Body of pancreas (tissue), 4 donors: ENCODE results near the gene KCTD5.

Source experiments
- POLR2A ChIP-seq, 3 donors: fragments of 450-650 bp; IDR thresholded peaks; one replicate each; pipeline ENCODE4 v1.6.1; 2016; ENCODE audit warnings: antibody characterized with exemption in 3 of 3, mild to moderate bottlenecking in 2 of 3
- TF ChIP-seq, protein P1 (sequence below), 7 experiments: fragments of 450-650 bp in 4 of 7; fragments of 200-600 bp in 3 of 7; sonication (generic) in 3 of 7; IDR thresholded peaks; one replicate each; pipeline ENCODE4 v1.5.1; 2016 to 2019; ENCODE audit warnings: antibody characterized with exemption in 7 of 7

DNA sequence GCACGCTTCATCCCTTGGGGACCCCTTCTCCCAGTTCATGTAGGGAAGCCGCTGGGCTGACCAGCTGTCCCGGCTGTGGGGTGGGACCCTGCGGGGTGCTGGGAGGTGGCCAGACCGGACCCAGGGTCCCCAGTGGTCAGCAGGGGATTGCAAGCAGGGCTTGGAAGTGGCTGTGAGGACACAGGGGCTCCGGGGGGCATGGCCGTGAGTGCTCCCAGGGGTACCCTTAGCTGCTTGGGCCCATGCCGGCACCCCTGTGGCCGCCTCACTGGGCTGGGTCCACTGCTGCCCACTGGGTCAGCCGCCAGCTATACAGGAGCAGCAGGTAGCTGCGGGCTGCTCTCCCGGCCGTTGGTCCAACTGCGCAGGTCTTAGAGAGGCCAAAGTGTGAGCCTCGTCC, 18.9 kb downstream of the KCTD5 start:
- TF ChIP-seq, protein P1, sequence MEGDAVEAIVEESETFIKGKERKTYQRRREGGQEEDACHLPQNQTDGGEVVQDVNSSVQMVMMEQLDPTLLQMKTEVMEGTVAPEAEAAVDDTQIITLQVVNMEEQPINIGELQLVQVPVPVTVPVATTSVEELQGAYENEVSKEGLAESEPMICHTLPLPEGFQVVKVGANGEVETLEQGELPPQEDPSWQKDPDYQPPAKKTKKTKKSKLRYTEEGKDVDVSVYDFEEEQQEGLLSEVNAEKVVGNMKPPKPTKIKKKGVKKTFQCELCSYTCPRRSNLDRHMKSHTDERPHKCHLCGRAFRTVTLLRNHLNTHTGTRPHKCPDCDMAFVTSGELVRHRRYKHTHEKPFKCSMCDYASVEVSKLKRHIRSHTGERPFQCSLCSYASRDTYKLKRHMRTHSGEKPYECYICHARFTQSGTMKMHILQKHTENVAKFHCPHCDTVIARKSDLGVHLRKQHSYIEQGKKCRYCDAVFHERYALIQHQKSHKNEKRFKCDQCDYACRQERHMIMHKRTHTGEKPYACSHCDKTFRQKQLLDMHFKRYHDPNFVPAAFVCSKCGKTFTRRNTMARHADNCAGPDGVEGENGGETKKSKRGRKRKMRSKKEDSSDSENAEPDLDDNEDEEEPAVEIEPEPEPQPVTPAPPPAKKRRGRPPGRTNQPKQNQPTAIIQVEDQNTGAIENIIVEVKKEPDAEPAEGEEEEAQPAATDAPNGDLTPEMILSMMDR (IDR thresholded peaks at IDR 0.05): no peak
- TF ChIP-seq POLR2A (IDR thresholded peaks at IDR 0.05): no peak
